ENCODE measurements around the gene GID8. TPM values are rescaled to one million over a fixed set of nuclear protein-coding genes. Genes with fewer than 3 reads are reported as not detected.

Gene GID8
- total and polyA plus RNA-seq, 9 of the 15 experiments (the other 6 are each of a cell fraction or from before 2014, with no cell fraction given), result 7.5 to 31.6 (median 22.2) TPM

DNA sequence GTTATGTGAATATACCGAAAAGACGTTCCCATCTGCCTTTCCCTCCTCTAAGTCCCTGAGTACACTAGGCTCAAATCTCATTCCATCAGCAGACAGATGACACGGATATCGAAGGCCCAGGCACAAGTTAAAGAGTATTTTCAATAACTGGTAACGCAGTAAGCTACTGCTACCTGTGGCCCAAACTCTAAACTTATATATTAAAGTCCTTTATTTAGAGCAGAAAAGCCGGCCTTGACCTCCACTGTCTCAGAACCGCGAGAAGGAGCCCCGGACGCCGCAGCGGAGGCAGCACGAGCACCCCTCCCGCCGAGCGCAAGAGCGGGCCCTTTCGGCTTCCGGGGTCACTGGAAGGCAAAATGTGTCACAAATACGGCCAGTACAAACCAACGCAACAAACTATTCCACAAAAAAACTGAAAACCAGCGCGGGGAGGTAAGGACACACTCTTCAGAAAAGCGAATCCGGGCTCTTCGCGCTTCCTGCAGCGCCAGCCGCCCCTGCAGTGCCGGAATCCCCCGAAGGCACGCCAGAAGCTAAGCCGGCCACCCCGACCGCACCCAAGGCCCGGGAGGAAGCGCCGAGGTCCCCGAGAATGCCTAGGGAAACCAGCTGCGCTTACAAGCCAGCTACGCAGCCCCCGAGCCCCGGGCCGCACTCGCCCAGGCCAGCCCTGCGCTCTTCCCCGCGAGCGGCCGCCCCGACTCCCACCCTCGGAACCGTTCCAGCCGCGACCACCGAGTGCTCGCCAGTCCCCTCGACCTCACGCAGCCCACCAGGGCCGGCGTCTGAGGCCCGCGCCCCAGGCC lies 12.3 kb upstream of the GID8 start (continued):
- TF ChIP-seq, protein P1, sequence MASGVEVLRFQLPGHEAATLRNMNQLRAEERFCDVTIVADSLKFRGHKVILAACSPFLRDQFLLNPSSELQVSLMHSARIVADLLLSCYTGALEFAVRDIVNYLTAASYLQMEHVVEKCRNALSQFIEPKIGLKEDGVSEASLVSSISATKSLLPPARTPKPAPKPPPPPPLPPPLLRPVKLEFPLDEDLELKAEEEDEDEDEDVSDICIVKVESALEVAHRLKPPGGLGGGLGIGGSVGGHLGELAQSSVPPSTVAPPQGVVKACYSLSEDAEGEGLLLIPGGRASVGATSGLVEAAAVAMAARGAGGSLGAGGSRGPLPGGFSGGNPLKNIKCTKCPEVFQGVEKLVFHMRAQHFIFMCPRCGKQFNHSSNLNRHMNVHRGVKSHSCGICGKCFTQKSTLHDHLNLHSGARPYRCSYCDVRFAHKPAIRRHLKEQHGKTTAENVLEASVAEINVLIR (CRISPR knock-in tag; IDR thresholded peaks at IDR 0.05), result no peak
- TF ChIP-seq CAMTA2 (CRISPR knock-in tag; conservative IDR thresholded peaks at IDR 0.05) (no peak), ZNF143 (CRISPR knock-in tag; IDR thresholded peaks at IDR 0.05) (no peak), MAZ (CRISPR knock-in tag; conservative IDR thresholded peaks at IDR 0.05 in 1 of 2, IDR thresholded peaks at IDR 0.05 in 1 of 2) (0 out of 4 replicates have a peak, but pooled peaks of 1 of the 2 experiments have one; percentile 18), CTBP1 (IDR thresholded peaks at IDR 0.05; ENCODE audit: borderline replicate concordance) (no peak), ZNF699 (CRISPR knock-in tag; IDR thresholded peaks at IDR 0.05; ENCODE audit: insufficient replicate concordance) (no peak), COPS2 (conservative IDR thresholded peaks at IDR 0.05) (no peak), TAF7 (tag; IDR thresholded peaks at IDR 0.05) (no peak), DPF2 (IDR thresholded peaks at IDR 0.05) (no peak), NR2C1 (IDR thresholded peaks at IDR 0.05) (peak; percentile 57), NR2C1 (tag; IDR thresholded peaks at IDR 0.05) (peak; percentile 58), SMARCA4 (IDR thresholded peaks at IDR 0.05) (no peak), ETS2 (tag; IDR thresholded peaks at IDR 0.05; ENCODE audit: borderline replicate concordance, poor library complexity, severe bottlenecking) (no peak), DDX20 (tag; IDR thresholded peaks at IDR 0.05; ENCODE audit: low read depth) (no peak), XRCC4 (IDR thresholded peaks at IDR 0.05; ENCODE audit: extremely low read depth, insufficient read depth, insufficient read length) (no peak)
- TF ChIP-seq, protein P2, sequence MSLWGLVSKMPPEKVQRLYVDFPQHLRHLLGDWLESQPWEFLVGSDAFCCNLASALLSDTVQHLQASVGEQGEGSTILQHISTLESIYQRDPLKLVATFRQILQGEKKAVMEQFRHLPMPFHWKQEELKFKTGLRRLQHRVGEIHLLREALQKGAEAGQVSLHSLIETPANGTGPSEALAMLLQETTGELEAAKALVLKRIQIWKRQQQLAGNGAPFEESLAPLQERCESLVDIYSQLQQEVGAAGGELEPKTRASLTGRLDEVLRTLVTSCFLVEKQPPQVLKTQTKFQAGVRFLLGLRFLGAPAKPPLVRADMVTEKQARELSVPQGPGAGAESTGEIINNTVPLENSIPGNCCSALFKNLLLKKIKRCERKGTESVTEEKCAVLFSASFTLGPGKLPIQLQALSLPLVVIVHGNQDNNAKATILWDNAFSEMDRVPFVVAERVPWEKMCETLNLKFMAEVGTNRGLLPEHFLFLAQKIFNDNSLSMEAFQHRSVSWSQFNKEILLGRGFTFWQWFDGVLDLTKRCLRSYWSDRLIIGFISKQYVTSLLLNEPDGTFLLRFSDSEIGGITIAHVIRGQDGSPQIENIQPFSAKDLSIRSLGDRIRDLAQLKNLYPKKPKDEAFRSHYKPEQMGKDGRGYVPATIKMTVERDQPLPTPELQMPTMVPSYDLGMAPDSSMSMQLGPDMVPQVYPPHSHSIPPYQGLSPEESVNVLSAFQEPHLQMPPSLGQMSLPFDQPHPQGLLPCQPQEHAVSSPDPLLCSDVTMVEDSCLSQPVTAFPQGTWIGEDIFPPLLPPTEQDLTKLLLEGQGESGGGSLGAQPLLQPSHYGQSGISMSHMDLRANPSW (CRISPR knock-in tag; IDR thresholded peaks at IDR 0.05), result no peak
- TF ChIP-seq, protein P3, sequence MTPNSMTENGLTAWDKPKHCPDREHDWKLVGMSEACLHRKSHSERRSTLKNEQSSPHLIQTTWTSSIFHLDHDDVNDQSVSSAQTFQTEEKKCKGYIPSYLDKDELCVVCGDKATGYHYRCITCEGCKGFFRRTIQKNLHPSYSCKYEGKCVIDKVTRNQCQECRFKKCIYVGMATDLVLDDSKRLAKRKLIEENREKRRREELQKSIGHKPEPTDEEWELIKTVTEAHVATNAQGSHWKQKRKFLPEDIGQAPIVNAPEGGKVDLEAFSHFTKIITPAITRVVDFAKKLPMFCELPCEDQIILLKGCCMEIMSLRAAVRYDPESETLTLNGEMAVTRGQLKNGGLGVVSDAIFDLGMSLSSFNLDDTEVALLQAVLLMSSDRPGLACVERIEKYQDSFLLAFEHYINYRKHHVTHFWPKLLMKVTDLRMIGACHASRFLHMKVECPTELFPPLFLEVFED (CRISPR knock-in tag; conservative IDR thresholded peaks at IDR 0.05), result no peak
- TF ChIP-seq, protein P4, sequence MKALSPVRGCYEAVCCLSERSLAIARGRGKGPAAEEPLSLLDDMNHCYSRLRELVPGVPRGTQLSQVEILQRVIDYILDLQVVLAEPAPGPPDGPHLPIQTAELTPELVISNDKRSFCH (CRISPR knock-in tag; IDR thresholded peaks at IDR 0.05), result no peak
- TF ChIP-seq, protein P4 (tag; IDR thresholded peaks at IDR 0.05), result no peak
- TF ChIP-seq, protein P5, sequence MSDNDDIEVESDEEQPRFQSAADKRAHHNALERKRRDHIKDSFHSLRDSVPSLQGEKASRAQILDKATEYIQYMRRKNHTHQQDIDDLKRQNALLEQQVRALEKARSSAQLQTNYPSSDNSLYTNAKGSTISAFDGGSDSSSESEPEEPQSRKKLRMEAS (CRISPR knock-in tag; IDR thresholded peaks at IDR 0.05), result peak; percentile 61; the same call in 1 of the 2 replicates
